ENCODE measurements around the gene PCDHGB3.
"Not testable (repeated sequence)": the region's sequence is repeated elsewhere in the genome, so short reads cannot be mapped to it uniquely, and the experiment has no call there.

PCDHGB3 gene

DNA sequence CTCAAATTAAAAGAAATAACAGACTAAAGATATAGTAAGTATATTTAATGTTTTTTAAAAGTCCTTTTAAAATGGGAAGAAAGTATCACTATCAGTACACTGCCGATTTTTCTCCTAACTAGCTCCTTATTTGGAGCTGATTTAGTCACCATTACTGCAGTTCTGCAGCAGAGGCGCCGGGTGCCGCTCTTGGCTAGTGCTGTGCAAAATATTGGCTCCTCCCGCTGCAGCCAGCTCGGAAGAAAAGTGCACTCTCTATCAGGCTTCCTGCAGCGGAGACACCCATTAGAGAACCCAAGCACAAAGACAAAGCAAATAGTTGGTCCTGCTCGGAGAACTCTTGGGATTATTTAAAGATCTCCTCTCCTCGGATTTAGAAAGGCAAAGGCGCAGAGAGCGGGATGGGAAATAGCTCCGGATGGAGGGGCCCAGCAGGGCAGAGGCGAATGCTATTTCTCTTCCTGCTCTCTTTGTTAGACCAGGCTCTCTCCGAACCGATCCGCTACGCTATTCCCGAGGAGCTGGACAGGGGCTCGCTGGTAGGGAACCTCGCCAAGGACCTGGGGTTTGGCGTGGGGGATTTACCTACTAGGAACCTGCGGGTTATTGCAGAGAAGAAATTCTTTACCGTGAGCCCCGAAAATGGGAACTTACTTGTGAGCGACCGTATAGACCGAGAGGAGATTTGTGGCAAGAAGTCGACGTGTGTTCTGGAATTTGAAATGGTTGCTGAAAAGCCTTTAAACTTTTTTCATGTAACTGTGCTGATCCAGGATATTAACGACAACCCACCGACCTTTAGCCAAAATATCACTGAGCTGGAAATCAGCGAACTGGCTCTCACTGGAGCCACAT lies at the start of gene PCDHGB3:
Gene PCDHGB3, plus strand, starts transcription at position 249 of the 855 bp plus-strand sequence. Its CDS starts 153 bp downstream, at position 402.
- peaks cover 51 to 78% of the 10 kb centered on the region in 2 donors for H3K9me3 ChIP-seq (ENCODE audit: control insufficient read depth in 1 of 2, low read length in 2 of 2)

DNA sequence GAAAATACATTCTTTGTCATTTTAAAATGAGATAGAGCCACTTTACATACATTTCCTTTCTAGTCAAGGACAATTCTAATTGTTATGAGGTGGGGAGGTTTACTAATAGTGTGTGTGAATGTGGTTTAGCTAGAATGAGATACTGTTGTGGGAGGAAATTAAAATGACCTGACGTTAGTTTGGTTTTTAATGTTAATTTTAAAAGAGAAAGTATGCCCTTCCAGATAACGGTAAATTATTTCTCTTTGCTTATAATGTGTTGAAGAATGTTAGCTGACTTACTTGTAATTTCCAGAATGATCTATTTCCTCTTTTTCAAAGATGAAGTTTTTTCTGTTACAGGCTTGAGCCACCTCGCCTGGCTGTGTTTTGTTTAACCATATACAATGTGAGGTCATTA lies 47.8 kb upstream of the PCDHGB3 start:
- peak overlapping the region in 1 of 2 donors; percentile 6 for H3K4me3 ChIP-seq (ENCODE audit: low read depth in 1 of 2, low read length in 2 of 2)
- no peaks in the 10 kb centered on the region for H3K27me3 ChIP-seq (ENCODE audit: low read depth, low read length)
- no peak overlapping the region for H3K27ac ChIP-seq (ENCODE audit: low read length)
- H3K9me3 ChIP-seq (ENCODE audit: control insufficient read depth in 1 of 2, low read length in 2 of 2) = peaks cover 44 to 46% of the 10 kb centered on the region in 2 donors
- peaks cover 0 to 10% of the 10 kb centered on the region in 2 donors for H3K4me1 ChIP-seq (ENCODE audit: control insufficient read depth in 1 of 2, insufficient read depth in 2 of 2, low read length in 2 of 2)
- peaks cover 13 to 30% of the 10 kb centered on the region in 2 donors for H3K36me3 ChIP-seq (ENCODE audit: control insufficient read depth in 1 of 2, insufficient read depth in 2 of 2, low read length in 2 of 2)

More for the DNA sequence above, at the start of gene PCDHGB3:
- no peaks in the 10 kb centered on the region for H3K27me3 ChIP-seq (ENCODE audit: low read depth, low read length)
- H3K27ac ChIP-seq (ENCODE audit: low read length) = no peak within 1 kb of the TSS
- peaks cover 0 to 27% of the 10 kb centered on the region in 2 donors for H3K36me3 ChIP-seq (ENCODE audit: control insufficient read depth in 1 of 2, insufficient read depth in 2 of 2, low read length in 2 of 2)
- H3K4me1 ChIP-seq (ENCODE audit: control insufficient read depth in 1 of 2, insufficient read depth in 2 of 2, low read length in 2 of 2) = no peaks in the 10 kb centered on the region
- H3K4me3 ChIP-seq (ENCODE audit: low read depth in 1 of 2, low read length in 2 of 2) = peak within 1 kb of the TSS; percentile 13 to 75

DNA sequence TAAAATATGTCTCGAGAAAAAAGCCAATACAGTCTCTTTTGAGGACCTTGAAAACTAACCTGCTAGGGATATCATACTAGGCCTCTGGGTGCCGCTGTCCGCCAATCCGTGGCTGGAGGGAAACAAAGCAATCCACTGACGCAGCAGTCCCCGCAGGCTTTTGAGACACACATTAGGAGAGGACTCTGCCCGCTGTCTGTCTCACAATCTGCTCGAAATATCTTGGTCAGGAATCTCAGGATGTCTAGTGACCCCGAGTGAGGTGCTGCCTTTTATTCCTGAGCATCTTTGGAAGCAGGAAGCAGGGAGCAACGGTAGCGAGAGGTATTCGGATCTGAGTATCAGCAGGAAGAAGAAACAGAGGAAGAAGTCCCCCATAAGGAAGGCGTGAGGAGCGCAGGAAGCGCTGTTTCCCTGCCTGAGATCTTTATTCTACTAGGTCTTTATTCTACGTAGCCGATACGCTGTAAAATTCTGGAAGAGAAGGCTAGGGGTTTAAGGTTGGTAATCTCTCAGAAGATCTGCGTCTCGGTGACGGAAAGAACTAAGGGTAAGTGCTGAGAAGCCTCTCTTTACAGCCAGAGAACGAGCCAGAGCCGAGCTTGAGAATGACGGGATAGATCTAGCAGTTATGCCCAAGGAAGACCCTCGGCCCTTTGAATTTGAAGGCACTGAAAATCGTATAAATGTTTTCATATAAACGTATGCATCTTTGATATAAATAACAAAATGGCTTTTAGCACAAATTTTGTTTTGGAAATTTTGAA lies 43.8 kb upstream of the PCDHGB3 start:
- no peaks in the 10 kb centered on the region for H3K27me3 ChIP-seq (ENCODE audit: low read depth, low read length)
- H3K4me3 ChIP-seq (ENCODE audit: low read depth in 1 of 2, low read length in 2 of 2) = peak overlapping the region; percentile 57 to 60
- peaks cover 0 to 3% of the 10 kb centered on the region in 2 donors for H3K36me3 ChIP-seq (ENCODE audit: control insufficient read depth in 1 of 2, insufficient read depth in 2 of 2, low read length in 2 of 2)
- H3K4me1 ChIP-seq (ENCODE audit: control insufficient read depth in 1 of 2, insufficient read depth in 2 of 2, low read length in 2 of 2) = no peaks in the 10 kb centered on the region
- H3K27ac ChIP-seq (ENCODE audit: low read length) = peak overlapping the region; percentile 41
- H3K9me3 ChIP-seq (ENCODE audit: control insufficient read depth in 1 of 2, low read length in 2 of 2) = peaks cover 42 to 53% of the 10 kb centered on the region in 2 donors

DNA sequence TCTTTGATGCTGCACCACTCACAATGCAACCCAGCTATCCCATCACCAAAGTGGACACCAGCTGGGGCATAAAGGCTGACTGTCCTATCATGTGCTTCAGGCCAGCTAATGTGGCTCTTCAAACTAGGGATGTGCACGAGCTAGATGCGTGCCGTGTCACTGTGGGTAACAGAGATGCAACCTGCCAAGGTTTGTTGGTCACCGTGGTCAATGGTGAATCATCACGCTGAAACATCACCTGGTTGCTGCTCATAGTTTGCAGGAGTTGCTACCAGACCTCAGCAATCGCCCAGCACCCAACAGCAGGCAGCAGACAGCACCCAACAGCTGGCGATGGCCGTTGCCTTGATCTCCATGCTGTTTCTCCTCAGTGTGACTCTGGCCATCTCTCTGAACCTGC lies 41.8 kb upstream of the PCDHGB3 start:
- H3K27me3 ChIP-seq (ENCODE audit: low read depth, low read length) = no peaks in the 10 kb centered on the region
- peak overlapping the region in 1 of 2 donors; percentile 54 for H3K4me3 ChIP-seq (ENCODE audit: low read depth in 1 of 2, low read length in 2 of 2)
- no peak overlapping the region for H3K27ac ChIP-seq (ENCODE audit: low read length)
- H3K36me3 ChIP-seq (ENCODE audit: control insufficient read depth in 1 of 2, insufficient read depth in 2 of 2, low read length in 2 of 2) = peaks cover 0 to 3% of the 10 kb centered on the region in 2 donors
- no peaks in the 10 kb centered on the region for H3K4me1 ChIP-seq (ENCODE audit: control insufficient read depth in 1 of 2, insufficient read depth in 2 of 2, low read length in 2 of 2)
- peaks cover 37 to 65% of the 10 kb centered on the region in 2 donors for H3K9me3 ChIP-seq (ENCODE audit: control insufficient read depth in 1 of 2, low read length in 2 of 2)

DNA sequence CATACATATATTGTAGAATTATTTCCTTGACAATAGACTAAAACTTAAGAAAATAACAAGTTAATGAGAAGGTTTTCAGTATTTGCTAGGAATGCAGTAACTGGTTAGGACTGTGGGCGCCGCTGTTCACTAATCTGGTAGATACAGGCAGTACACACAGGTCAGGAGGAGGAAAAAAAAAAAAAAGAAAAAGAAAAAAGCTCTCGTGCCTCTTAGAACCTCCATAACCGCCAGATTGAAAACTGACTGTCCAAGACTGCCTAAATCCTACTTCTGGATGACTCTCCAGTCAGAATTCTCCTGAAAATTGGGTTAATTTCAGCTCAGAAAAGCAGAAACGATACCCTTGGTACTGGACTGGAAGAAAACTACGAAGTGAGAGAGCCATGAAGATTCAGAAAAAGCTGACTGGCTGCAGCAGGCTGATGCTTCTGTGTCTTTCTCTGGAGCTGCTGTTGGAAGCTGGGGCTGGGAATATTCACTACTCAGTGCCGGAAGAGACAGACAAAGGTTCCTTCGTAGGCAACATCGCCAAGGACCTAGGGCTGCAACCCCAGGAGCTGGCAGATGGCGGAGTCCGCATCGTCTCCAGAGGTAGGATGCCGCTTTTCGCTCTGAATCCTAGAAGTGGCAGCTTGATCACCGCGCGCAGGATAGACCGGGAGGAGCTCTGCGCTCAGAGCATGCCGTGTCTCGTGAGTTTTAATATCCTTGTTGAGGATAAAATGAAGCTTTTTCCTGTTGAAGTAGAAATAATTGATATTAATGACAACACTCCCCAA lies 39.6 kb upstream of the PCDHGB3 start, which contains the start of gene PCDHGA1:
Gene PCDHGA1, plus strand, starts transcription at position 216 of the 782 bp plus-strand sequence.
- H3K4me3 ChIP-seq (ENCODE audit: low read depth in 1 of 2, low read length in 2 of 2) = peak within 1 kb of the TSS in 1 of 2 donors; percentile 54

DNA sequence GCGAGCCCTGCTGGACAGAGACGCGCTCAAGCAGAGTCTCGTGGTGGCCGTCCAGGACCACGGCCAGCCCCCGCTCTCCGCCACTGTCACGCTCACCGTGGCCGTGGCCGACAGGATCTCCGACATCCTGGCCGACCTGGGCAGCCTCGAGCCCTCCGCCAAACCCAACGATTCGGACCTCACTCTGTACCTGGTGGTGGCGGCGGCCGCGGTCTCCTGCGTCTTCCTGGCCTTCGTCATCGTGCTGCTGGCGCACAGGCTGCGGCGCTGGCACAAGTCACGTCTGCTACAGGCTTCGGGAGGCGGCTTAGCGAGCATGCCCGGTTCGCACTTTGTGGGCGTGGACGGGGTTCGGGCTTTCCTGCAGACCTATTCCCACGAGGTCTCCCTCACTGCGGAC lies 37.5 kb upstream of the PCDHGB3 start:
- H3K27ac ChIP-seq (ENCODE audit: low read length); H3K36me3 ChIP-seq (ENCODE audit: control insufficient read depth in 1 of 2, insufficient read depth in 2 of 2, low read length in 2 of 2); H3K27me3 ChIP-seq (ENCODE audit: low read depth, low read length); H3K4me1 ChIP-seq (ENCODE audit: control insufficient read depth in 1 of 2, insufficient read depth in 2 of 2, low read length in 2 of 2): not testable (repeated sequence)
- Histone ChIP-seq H3K9me3 (ENCODE audit: control insufficient read depth in 1 of 2, low read length in 2 of 2) (peaks cover 40 to 75% of the 10 kb centered on the region in 2 donors), H3K4me3 (ENCODE audit: low read depth in 1 of 2, low read length in 2 of 2) (peak overlapping the region in 1 of 2 donors; percentile 54)

More for the DNA sequence above, 39.6 kb upstream of the PCDHGB3 start, which contains the start of gene PCDHGA1:
- no peaks in the 10 kb centered on the region for H3K27me3 ChIP-seq (ENCODE audit: low read depth, low read length)
- H3K36me3 ChIP-seq (ENCODE audit: control insufficient read depth in 1 of 2, insufficient read depth in 2 of 2, low read length in 2 of 2) = peaks cover 0 to 3% of the 10 kb centered on the region in 2 donors
- no peaks in the 10 kb centered on the region for H3K4me1 ChIP-seq (ENCODE audit: control insufficient read depth in 1 of 2, insufficient read depth in 2 of 2, low read length in 2 of 2)
- no peak within 1 kb of the TSS for H3K27ac ChIP-seq (ENCODE audit: low read length)
- H3K9me3 ChIP-seq (ENCODE audit: control insufficient read depth in 1 of 2, low read length in 2 of 2) = peaks cover 50 to 67% of the 10 kb centered on the region in 2 donors

DNA sequence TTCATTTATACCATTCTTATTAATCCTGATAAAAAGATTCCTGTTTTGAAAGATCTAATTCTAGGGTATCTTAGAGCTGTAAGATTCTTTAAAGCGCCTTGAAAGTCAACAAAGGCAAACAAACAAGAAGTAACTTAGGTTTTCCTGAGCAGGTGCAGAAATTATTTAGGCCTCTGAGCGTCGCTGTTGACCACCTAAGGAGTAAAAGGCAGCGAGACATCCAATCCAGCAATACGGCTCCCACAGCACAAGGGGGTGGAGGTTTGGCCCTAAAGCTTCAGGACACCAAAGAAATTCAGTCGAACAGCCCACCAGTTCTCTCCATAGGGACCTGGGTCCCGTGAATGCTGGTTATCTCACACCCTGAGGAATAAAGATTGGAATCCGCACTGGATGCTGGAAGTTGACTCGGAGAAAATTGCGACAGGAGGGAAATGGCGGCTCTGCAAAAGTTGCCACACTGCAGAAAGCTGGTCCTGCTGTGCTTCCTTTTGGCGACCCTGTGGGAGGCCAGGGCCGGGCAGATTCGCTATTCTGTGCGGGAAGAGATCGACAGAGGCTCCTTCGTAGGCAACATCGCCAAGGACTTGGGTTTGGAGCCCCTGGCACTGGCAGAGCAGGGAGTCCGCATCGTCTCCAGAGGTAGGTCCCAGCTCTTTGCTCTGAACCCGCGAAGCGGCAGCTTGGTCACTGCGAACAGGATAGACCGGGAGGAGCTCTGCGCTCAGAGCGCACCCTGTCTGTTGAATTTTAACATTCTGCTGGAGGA lies 31.3 kb upstream of the PCDHGB3 start, which contains the start of gene PCDHGA2:
Gene PCDHGA2, plus strand, starts transcription at position 223 of the 769 bp plus-strand sequence.
- H3K9me3 ChIP-seq (ENCODE audit: control insufficient read depth in 1 of 2, low read length in 2 of 2) = peaks cover 44 to 74% of the 10 kb centered on the region in 2 donors
- peaks cover 0 to 4% of the 10 kb centered on the region in 2 donors for H3K36me3 ChIP-seq (ENCODE audit: control insufficient read depth in 1 of 2, insufficient read depth in 2 of 2, low read length in 2 of 2)
- no peaks in the 10 kb centered on the region for H3K27me3 ChIP-seq (ENCODE audit: low read depth, low read length)
- H3K27ac ChIP-seq (ENCODE audit: low read length) = no peak within 1 kb of the TSS
- no peaks in the 10 kb centered on the region for H3K4me1 ChIP-seq (ENCODE audit: control insufficient read depth in 1 of 2, insufficient read depth in 2 of 2, low read length in 2 of 2)
- peak within 1 kb of the TSS; percentile 31 to 63 for H3K4me3 ChIP-seq (ENCODE audit: low read depth in 1 of 2, low read length in 2 of 2)

DNA sequence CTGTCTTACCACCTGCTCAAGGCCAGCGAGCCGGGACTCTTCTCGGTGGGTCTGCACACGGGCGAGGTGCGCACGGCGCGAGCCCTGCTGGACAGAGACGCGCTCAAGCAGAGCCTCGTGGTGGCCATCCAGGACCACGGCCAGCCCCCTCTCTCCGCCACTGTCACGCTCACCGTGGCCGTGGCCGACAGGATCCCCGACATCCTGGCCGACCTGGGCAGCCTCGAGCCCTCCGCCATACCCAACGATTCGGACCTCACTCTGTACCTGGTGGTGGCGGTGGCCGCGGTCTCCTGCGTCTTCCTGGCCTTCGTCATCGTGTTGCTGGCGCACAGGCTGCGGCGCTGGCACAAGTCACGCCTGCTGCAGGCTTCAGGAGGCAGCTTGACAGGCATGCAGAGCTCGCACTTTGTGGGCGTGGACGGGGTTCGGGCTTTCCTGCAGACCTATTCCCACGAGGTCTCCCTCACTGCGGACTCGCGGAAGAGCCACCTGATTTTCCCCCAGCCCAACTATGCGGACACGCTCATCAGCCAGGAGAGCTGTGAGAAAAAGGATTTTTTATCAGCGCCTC lies 29.2 kb upstream of the PCDHGB3 start:
- peak overlapping the region in 1 of 2 donors; percentile 63 for H3K4me3 ChIP-seq (ENCODE audit: low read depth in 1 of 2, low read length in 2 of 2)
- not testable (repeated sequence) for H3K4me1 ChIP-seq (ENCODE audit: control insufficient read depth in 1 of 2, insufficient read depth in 2 of 2, low read length in 2 of 2); H3K27me3 ChIP-seq (ENCODE audit: low read depth, low read length); H3K27ac ChIP-seq (ENCODE audit: low read length); H3K36me3 ChIP-seq (ENCODE audit: control insufficient read depth in 1 of 2, insufficient read depth in 2 of 2, low read length in 2 of 2)
- peaks cover 49 to 84% of the 10 kb centered on the region in 2 donors for H3K9me3 ChIP-seq (ENCODE audit: control insufficient read depth in 1 of 2, low read length in 2 of 2)

DNA sequence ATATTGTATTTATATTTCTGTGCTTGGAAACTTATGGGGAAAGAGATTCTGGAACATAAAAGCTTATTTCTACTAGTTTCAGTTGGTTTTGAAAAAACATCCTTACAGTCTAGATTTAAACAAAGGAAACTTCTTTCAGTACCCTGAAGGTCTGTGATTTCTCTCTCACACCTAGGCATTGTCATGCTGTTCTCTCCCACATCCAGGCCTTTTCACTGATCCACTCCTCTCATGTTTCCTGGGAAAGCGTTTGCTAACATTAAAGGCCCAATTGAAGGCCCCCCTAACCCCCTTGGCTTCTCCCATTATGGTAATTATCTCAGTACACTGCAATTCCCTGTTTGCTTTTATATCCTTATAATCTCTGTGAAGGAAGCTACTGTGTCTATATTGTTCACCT lies 27.3 kb upstream of the PCDHGB3 start:
- no peaks in the 10 kb centered on the region for H3K27me3 ChIP-seq (ENCODE audit: low read depth, low read length)
- H3K4me3 ChIP-seq (ENCODE audit: low read depth in 1 of 2, low read length in 2 of 2) = peak overlapping the region; percentile 8 to 23
- H3K9me3 ChIP-seq (ENCODE audit: control insufficient read depth in 1 of 2, low read length in 2 of 2) = peaks cover 50 to 88% of the 10 kb centered on the region in 2 donors

More for the DNA sequence above, 27.3 kb upstream of the PCDHGB3 start:
- no peaks in the 10 kb centered on the region for H3K4me1 ChIP-seq (ENCODE audit: control insufficient read depth in 1 of 2, insufficient read depth in 2 of 2, low read length in 2 of 2)
- H3K36me3 ChIP-seq (ENCODE audit: control insufficient read depth in 1 of 2, insufficient read depth in 2 of 2, low read length in 2 of 2) = peaks cover 0 to 4% of the 10 kb centered on the region in 2 donors
- H3K27ac ChIP-seq (ENCODE audit: low read length) = no peak overlapping the region

All from muscle layer of duodenum (tissue), 2 donors.